NCI-H187 (cell line): ENCODE measurements around the gene ACAT2.
"Not testable (repeated sequence)": the region's sequence is repeated elsewhere in the genome, so short reads cannot be mapped to it uniquely, and the experiment has no call there.

Source experiments
- DNase-seq, 2 experiments: peaks; one replicate each; lab custom pipeline; 2025; lab: John Stamatoyannopoulos, UW

The ACAT2 gene

DNA sequence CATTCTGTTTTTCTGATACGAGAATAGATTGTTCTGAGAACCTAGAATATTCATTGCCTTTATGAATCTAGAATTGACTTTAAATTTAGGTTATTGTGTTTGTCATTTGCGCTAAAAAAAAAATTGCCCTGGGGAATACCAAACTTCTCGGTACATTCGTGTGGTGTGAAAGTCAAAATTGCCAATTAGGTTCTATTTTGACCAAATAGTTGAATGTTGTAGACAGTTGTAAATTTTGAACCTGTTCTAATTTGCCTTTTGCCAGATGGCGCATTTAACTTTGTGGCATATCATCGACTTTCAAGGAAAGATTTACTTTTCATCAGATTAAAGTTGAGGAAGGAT lies 31.5 kb upstream of the ACAT2 start:
- no peak for DNase-seq

DNA sequence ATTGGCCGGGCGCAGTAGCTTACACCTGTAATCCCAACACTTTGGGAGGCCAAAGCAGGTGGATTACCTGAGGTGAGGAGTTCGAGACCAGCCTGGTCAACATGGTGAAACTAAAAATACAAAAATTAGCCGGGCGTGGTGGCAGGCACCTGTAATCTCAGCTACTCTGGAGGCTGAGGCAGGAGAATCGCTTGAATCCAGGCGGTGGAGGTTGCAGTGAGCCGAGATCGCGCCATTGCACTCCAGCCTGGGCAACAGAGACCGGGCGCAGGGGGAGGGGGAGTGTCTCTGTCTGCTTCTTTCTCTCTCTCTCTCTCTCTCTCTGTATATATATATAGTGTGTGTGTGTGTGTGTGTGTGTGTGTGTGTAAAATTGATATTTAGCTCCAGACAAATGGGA lies 29.3 kb upstream of the ACAT2 start:
- not testable (repeated sequence) for DNase-seq

DNA sequence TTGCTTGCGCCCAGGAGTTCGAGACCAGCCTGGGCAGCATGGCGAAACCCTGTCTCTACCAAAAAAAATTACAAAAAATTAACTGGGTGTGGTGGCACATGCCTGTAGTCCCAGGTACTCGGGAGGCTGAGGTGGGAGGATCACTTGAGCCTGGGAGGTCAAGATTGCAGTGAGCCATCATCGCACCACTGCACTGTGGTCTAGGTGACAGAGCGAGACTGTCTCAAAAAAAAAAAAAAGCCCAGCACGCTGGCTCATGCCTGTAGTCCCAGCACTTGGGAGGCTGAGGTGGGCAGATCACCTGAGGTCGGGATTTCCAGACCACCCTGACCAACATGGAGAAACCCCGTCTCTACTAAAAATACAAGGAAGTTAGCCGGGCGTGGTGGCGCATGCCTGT lies 28.4 kb upstream of the ACAT2 start:
- not testable (repeated sequence) for DNase-seq

DNA sequence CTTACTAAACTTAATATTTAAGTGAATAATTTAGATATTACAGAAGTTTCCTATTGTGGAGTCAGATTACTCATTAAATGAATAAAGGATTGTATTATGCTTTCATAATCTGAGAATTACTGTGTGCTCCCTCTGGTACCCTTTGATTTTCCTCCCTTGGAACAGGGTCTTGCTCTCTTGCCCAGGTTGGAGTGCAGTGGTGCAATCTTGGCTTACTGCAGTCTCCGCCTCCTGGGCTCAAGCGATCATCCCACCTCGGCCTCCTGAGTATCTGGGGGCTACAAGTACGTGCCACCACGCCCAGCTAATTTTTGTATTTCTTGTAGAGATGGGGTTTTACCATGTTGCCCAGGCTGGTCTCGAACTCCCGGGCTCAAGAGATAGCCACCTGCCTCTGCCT lies 24.9 kb upstream of the ACAT2 start:
- no peak for DNase-seq

DNA sequence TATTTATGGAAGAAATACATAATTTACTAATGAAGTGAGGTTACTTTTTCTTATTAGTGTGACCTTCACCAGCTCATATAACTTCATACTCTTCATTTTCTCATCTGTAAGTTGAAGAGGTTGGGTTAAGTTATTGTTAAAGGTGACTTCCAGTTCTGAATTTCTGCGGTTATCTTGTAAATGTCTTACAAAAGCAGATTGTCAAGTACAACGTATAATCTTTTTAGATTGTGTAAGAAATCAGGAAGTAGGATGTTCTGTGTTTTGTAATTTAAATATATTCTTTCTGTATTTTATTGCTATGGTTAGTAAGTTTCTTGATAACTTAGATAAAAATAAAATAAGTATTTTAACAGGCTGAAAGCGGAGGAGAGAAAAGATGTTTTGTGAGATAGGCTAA lies 22.5 kb upstream of the ACAT2 start:
- DNase-seq: no peak

DNA sequence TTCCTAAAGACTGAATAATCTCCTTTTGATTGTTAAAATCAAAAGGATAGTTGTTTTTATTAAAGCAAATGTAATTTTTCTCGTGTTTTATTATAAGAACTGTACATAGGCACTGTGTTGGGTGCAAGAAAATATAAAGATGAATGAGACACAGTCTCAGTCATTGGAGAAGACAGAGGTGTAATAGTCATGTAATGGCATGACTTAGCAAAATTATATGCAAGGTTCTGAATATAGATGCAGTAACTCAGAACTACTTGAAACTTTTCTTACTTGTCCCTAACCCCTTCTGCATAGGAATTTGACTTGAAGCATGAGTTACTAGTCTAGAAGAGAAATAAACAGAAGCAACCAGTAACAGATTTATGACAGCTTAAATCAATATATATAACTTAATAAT lies 19.7 kb upstream of the ACAT2 start:
- no peak for DNase-seq

DNA sequence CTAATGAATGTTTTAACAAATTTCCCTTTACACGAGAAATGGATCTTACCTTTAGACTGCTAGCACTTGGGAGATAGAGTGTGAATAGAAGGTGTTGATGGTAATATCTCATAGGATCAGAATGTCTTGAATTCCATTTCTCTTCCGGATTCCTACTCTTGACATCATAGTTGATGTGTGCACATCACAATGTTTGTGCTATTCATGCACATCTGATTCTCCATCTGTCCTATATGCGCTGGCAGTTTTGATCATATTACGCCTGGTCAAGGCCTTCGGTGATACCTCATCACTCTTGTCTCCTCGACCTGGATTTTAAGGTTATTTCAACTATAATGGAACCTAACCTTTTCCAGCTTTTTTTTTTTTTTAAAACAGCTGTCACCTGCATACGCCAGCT lies 16.8 kb upstream of the ACAT2 start:
- DNase-seq: no peak

DNA sequence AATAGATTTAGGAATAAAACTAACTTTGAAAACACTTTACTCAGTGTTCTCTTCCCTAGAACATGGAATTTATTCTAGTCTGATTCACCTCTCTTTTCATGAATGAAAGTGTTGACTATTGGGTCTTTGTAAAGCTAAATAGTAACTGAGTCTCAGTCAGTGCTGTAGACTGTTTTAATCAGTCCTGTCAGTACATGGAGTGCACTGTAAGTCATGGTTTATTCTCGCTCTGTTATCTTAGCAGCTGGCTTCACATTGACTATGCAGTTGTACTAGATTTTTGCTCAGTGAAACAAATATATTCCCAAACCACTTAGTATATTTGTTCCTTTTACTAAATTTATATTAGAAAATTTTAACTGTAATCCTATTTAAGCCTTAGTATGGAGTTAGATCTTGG lies 15.1 kb upstream of the ACAT2 start:
- no peak for DNase-seq

DNA sequence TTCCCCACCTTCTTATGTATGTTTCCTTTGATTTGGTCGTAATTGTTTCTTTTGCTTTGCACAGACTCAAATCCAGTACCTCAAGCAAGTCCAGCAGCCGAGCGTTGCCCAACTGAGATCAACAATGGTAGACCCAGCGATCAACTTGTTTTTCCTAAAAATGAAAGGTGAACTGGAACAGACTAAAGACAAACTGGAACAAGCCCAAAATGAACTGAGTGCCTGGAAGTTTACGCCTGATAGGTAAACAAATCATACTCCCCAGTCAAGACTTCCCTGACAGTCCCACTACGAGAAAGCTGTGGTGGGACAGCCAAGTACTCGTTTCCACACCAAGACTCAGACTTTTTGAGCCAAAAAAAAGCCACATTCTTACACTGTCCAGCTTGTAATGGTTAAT lies 13.7 kb upstream of the ACAT2 start:
- DNase-seq: not testable (repeated sequence)

DNA sequence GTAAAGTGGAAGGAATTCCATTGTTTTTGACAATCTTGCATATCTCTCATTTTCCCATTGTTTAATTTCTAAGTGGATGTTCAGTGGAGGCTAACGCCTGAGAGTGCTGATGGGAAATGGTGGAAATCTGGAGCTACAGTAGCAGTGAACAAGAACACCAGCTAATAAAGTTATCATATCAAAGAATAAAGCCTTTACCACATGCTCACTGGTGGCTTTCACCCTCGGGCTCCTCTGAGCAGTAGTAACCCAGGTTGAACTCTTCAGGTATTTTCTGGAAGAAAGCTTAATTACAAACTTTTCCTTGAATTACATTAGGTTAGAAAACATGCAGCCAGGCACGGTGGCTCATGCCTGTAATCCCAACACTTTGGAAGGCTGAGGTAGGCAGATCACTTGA lies 10.4 kb upstream of the ACAT2 start:
- no peak for DNase-seq

DNA sequence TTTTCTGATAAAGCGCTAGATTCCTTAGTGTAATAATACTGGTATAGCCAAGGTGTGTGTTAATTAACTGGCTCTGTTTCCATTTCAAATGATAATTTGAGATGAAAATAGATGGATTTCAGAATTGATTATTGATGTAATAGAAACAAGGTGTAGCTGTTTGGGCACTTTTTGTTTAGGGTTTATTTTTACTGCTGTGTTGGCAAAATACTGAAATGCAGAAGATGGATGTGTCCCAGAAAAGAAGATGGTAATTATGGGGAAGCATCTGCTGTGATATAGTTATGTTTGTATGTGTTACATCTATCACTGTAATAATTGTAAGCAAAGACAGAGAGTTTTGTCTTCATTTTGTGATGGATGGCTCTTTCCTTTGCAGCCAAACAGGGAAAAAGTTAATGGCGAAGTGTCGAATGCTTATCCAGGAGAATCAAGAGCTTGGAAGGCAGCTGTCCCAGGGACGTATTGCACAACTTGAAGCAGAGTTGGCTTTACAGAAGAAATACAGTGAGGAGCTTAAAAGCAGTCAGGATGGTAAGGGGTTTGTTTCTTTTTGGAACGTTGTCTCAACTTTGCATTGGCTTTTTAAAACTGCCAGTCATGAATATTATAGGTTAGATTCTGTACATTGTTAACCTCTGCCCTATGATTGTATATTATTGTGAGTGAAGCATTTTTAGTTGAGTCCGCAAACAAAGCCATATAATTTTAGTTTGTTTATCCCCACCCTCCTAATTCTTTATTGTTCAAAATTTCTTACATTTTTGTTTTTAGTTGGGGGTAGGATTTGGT lies 8.6 kb upstream of the ACAT2 start:
- DNase-seq: no peak

DNA sequence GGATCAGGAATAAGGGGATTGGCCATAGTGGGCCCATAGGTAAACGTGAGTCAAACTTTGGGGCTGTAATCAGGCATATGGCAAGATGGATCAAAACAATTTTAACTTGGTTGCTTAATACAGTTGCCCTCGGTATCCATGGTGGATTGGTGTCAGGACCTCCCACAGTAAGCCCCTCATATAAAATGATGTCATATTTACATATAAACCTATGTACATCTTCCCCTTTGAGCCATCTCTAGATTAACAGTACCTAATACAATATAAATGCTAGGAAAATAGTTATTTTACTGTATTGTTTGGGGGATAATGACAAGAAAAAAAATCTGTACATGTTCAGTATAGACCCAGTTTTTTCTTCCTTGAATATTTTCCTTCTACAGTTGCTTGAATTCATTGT lies 7.4 kb upstream of the ACAT2 start:
- DNase-seq: no peak

DNA sequence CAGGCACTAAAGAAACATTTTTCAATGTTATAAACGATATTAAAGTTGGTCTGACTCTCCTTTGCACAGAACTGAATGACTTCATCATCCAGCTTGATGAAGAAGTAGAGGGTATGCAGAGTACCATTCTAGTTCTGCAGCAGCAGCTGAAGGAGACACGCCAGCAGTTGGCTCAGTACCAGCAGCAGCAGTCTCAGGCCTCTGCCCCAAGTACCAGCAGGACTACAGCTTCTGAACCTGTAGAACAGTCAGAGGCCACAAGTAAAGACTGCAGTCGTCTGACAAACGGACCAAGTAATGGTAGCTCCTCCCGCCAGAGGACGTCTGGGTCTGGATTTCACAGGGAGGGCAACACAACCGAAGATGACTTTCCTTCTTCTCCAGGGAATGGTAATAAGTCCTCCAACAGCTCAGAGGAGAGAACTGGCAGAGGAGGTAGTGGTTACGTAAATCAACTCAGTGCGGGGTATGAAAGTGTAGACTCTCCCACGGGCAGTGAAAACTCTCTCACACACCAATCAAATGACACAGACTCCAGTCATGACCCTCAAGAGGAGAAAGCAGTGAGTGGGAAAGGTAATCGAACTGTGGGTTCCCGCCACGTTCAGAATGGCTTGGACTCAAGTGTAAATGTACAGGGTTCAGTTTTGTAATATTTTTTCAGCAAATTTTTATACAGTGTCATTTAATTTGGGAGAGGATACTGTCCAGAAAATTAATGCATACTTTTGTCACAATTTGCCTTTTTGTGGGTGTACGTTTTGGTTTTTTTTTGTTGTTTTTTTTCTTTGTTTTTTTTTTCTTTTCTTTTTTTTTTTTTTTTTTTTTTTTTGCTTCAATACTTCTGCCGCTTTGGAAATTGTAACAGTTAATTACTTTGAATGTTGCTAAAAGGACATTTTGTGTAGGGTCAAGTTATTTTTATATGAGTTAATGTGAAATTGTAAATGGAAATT lies 6.6 kb upstream of the ACAT2 start:
- DNase-seq: no peak

DNA sequence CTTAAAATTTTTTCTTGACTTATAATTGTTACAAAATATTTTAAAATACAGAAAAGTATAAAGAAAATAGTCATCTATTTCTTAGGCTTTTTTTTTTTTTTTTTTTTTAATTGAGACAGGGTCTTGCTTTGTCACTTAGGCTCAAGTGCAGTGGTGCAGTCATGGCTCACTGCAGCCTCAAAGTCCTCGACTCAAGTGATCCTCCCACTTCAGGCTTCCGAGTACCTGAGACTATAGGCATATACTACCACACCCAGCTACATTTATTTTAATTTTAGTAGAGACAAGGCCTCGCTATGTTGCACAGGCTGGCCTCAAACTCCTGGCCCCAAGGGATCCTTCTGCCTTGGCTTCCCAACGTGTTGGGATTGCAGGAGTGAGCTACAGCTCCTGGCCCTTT lies 5.3 kb upstream of the ACAT2 start:
- peak; percentile 52 to 81 for DNase-seq

DNA sequence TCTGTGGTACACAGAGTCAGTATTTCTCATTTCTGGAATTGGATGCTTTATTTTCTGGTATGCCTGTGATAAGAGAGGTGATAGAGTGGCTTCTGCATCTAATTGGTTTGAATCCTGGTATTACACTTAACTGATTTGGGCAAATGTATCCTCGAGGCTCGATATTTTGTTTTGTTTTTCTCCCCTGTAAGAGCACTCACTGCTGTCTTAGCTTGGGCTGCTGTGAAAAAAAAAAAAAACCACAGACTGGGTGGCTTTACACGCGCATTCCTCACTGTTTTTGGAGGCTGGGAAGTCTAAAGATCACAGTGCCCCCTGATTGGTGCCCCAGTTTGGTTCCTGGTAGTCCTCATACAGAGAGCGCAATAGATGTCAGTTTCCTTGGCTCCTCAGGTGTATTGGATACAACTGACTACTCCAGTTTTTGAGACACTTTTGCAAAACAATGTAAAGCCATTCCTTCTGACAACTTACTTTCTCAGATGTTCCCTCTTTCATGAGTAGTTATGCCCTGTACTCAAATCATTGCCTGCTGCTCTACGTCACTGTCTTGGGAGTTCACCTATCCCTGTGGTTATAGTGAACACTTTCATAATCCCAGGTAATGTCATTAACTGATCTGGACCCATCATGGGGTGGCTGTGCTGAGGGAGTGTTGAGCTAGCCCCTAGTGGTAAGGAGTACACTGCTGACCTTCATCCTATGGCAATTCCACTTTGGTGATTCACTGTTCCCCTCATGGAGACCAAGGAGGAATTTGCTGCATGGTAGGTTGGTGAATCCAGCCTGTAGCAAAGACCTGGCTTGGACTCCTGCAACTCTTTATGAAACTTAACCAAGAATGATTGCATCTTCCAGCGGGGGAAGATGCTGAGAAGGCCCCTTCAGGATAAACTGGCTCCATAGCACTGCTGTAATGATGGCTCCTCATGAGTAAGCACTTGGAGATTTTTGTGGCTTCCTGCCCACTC lies 3.5 kb upstream of the ACAT2 start:
- DNase-seq: no peak

DNA sequence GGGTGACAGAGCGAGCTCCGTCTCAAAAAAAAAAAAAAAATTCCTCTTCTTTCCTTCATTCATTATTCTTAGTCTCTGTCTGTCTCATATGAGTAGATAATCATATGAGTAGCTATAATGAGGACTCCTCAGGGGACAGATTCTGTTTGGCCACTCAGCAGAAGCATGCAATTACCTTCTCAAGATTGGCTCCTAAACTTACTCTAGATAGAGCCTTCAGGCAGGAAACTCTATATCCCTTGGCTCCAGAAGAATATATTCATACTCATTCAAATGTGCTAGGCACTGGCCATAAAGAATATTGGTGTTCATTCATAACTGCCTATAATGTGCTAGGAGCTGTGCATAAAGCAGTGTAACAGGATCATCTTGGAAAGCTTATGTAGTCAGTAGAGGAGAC lies 2.2 kb upstream of the ACAT2 start:
- DNase-seq: no peak

DNA sequence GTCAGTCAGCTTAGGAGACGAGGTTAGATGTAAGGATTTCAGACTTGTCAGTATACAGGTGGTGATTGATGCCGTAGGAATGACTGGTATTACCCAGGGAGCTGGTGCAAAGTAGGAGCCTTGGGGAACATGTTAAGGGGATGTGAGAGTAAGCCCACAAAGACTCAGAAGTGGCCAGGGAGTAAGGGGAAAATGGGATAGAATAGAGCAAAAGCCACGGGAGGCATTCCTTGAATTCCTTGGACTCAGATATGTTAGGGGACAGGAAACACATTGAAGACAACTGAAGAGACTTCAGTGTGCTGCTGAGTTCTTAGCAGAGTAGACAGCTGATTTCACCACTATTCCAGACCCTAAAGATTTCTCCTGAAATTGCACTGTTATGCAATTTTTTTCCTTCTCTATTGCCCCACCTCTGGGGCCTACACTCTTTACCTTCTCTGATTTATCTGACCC lies 1.2 kb upstream of the ACAT2 start:
- DNase-seq: no peak

DNA sequence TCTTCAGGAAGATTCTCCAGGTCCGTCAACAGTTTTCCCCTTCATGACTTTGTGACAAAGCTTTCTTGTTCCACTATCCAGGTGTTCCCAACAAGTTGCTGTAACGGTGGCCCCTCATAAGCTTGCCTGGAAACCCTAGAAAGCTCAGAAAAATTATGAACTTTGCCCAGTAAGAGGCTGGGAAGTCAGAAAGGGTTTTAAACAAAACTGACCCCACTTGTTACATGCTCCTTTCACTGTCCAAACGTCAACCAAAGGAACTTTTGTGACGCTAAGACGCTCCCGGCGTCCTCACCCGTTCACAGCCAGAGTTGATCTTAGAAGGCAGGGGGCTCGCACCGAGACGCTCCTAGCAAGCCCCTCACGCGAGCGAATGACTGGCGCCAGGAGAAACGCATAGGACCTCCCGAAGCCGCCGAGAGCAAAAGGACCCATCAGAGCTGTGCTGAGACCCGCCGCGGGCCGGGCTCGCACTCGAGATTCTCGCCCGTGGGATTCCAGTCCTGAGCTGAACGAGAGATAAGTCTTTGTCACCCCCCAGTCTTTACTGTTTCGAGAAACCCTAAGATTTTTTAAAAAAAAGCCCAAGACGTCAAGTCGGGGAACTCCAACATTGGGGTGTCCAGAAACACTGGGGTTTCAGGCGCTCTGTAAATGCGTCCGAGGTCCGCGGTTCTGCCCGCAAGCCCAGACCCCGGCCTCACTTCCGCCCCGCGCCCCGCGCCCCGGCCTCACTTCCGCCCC lies 544 bp upstream of the ACAT2 start:
- no peak for DNase-seq

DNA sequence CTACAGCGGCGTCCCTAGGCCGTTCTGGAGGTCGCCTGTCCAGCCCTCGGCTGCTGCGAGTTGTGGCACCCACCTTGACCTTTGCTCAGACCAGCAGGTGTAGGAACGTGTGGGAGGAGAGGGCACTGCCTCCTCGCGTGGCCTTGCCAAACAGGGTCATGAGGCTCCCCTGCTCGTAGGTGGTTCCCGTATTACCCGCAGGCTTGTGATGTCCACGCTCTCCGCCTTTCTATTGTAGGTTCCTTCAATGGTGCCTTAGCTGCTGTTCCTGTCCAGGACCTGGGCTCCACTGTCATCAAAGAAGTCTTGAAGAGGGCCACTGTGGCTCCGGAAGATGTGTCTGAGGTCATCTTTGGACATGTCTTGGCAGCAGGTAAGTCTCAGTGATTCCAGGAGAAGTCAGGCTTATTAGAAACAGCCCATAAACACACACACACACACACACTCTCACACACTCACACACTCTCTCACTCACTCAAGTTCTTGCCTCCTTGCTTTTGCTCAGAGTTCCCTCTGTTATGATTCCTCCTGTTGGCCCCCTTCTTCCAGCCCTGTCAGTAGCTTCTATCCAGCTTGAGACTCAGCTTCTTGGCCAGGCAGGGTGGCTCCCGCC lies 942 bp downstream of the ACAT2 start:
- DNase-seq: no peak

DNA sequence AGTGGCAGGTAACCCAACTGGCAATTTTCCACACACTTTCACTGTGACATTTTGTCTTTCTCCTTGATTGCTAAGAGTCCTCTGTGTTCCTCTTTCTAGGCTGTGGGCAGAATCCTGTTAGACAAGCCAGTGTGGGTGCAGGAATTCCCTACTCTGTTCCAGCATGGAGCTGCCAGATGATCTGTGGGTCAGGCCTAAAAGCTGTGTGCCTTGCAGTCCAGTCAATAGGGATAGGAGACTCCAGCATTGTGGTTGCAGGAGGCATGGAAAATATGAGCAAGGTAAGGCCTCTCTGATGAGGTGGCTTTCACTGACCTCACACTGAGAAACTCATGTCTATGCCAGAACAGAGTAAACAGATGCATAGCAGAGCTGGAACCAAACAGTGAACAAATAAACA lies 5.1 kb downstream of the ACAT2 start:
- DNase-seq: no peak

DNA sequence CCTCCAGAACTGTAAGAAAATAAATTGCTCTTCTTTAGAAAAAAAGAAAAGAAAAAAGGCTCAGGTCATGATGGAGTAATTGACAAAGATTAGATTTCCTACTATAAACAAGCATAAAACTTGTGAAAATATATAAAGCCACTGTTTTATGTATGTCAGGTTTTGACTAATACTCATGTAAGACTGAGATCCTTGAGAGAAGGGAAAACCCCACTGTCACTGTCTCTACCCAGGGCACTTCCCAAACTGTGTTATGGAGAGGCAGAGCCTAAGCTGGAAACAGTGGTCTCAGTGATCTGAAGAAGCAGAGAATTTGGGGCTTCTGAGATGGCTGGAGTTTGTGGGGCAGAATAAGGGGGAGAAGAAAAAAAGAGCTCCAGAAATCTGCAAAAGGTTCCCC lies 7.6 kb downstream of the ACAT2 start:
- DNase-seq: no peak
